GM12872 (cell line): ENCODE data around the gene NRP1.

Experiments
- CTCF ChIP-seq: IDR thresholded peaks from 3 replicates; pipeline ENCODE4 v1.5.1; 2011; ENCODE audit warnings: low read depth, mild to moderate bottlenecking, low read length, moderate library complexity; ENCODE audit not compliant: insufficient read depth

The NRP1 gene

GRCh38 chr10:33240258-33240657 is 94.2 kb downstream of the NRP1 start:
- no peak for TF ChIP-seq CTCF

- TF ChIP-seq CTCF = no peak
Observed at GRCh38 chr10:33239257-33239656, 95.2 kb downstream of the NRP1 start.

GRCh38 chr10:33238643-33239042 is 95.8 kb downstream of the NRP1 start:
- no peak for TF ChIP-seq CTCF

DNA sequence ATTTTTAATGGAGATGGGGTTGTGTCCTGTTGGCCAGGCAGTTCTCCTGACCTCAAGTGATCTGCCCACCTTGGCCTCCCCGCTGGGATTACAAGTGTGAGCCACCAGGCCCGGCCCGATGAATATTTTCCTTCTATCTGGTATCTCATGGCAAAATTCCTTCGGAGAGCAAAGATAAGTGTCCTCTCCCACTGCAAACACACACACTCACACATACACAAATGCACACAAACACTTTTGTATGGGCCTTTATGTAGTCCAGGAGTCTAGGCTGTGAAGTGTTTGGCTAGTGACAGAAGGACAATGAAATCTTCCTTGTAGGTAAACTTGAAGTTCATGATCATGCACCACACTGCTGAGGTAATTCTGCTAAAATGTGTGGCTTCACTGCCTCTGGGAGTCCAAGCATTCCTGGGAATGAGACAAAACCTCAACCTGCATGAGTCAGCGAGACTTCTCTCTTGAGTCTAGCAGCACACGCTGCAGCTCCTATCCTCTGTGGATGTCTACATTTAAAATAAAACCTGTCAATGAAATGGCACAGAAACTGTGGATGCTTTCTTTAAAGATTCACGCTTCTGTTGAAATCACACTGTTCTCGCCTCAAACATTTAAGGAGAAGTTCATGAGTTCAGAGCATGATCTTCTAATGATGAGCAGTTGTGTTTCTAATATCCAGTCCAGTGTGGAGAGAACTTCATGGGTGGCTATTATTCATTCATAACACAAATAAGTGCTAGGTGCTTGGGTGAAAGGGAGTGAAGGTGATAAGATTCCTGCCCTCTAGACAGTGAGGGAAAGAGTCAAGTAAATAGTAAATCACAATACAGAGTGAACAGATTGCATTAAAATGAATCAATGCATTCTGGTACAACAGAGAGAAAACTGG is 96.5 kb downstream of the NRP1 start:
- no peak for TF ChIP-seq CTCF

GRCh38 chr10:33236916-33237315 is 97.6 kb downstream of the NRP1 start:
- no peak for TF ChIP-seq CTCF

DNA sequence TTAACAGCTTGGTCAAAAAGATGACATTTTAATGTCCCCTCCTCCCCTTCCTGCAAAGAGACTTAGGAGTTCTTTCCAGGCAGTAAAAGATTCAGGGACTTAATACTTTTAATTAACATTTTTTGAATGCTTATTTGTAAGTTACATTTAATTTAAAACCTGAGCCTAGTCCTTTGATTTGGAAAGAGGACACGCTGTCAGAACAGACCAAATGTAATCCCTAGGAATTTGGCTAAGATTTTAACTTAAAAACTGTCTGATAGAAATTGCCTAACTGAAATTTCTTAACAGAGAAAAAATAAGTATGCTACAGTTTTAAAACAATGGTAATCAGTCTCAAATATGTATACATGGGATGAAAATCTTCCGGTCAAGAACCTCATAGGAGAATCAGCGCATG is 98.5 kb downstream of the NRP1 start:
- no peak for TF ChIP-seq CTCF

DNA sequence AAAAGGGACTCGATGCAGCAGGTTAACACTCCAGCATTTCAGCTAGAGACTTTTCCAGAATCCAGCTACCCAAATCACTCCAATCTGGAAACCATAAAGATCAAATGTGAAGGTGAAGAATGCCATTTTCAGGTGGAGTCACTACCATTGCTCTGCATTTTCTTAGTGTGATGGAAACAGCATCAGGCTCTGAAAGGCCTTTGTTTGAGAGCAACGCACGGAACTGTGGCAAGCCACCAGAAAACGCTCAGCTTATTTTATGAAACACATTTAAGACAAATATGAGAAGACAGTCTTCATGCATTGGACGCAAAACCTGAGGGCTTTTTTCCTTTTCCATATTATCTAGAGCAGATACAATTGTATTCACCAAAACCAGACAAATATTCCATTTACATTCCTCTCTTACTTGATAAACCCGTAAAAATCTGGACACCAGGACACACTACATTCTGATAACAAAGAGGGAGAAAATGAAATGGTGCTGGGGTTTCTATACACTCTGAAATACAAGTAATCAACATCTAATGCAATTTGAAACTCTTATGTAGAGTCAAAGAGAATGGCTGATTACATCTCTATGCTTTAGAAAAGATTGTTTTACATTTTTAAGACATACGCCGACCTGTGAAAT is 99.1 kb downstream of the NRP1 start:
- TF ChIP-seq CTCF = no peak
